Calu3 (cell line): ENCODE results near the gene CYP1A2. TPM values are rescaled to one million over a fixed set of nuclear protein-coding genes. Genes with fewer than 3 reads are reported as not detected.

ENCODE experiments used
- BruUV-seq: library from RNA; stranded (reverse); fragments of 400-500 nt; replicated peaks from 2 replicates; lab custom pipeline; 2021; lab: Mats Ljungman, UMichigan
- CTCF ChIA-PET: fragments of 300-600 bp; sonication (Branson Sonifier 250); formaldehyde crosslinking; loops from one replicate; lab custom pipeline; 2022; ENCODE audit warnings: antibody characterized with exemption; lab: Charles Lee
- DNase-seq: peaks from one replicate; pipeline ENCODE4 v3.0.0; 2022
- H3K27ac Mint-ChIP-seq: one replicate; pipeline ENCODE4 v1.8.0; 2022; ENCODE audit warnings: mixed read lengths; ENCODE audit not compliant: unreplicated experiment
- H3K27me3 Mint-ChIP-seq: one replicate; pipeline ENCODE4 v1.8.0; 2022; ENCODE audit warnings: mixed read lengths; ENCODE audit not compliant: unreplicated experiment
- H3K36me3 Mint-ChIP-seq: one replicate; pipeline ENCODE4 v1.8.0; 2022; ENCODE audit warnings: mild to moderate bottlenecking, moderate library complexity, mixed read lengths; ENCODE audit not compliant: insufficient read depth, unreplicated experiment
- H3K4me1 Mint-ChIP-seq: one replicate; pipeline ENCODE4 v1.8.0; 2022; ENCODE audit warnings: mild to moderate bottlenecking, low read depth, mixed read lengths; ENCODE audit not compliant: unreplicated experiment
- H3K4me3 Mint-ChIP-seq: one replicate; pipeline ENCODE4 v1.8.0; 2022; ENCODE audit warnings: mild to moderate bottlenecking, low read depth, moderate library complexity, mixed read lengths; ENCODE audit not compliant: unreplicated experiment
- H3K9me3 Mint-ChIP-seq: one replicate; pipeline ENCODE4 v1.8.0; 2022; ENCODE audit warnings: low read depth, mixed read lengths; ENCODE audit not compliant: unreplicated experiment
- CTCF ChIP-seq: fragments of 200-600 bp; IDR thresholded peaks from one replicate; pipeline ENCODE4 v1.8.0; 2022; ENCODE audit warnings: antibody characterized with exemption; ENCODE audit not compliant: unreplicated experiment
- intact Hi-C: fragments of 100-400 bp; cut with micrococcal nuclease; formaldehyde crosslinking; loops from one replicate; pipeline ENCODE4 v1.10.0; 2022; ENCODE audit not compliant: unreplicated experiment
- total RNA-seq: library from RNA; stranded (reverse); gene quantifications from 2 replicates; pipeline ENCODE4 v1.2.3, GENCODE V29; 2022

The CYP1A2 gene
- total RNA-seq, 1 experiment from 2014 or later = not detected

DNA sequence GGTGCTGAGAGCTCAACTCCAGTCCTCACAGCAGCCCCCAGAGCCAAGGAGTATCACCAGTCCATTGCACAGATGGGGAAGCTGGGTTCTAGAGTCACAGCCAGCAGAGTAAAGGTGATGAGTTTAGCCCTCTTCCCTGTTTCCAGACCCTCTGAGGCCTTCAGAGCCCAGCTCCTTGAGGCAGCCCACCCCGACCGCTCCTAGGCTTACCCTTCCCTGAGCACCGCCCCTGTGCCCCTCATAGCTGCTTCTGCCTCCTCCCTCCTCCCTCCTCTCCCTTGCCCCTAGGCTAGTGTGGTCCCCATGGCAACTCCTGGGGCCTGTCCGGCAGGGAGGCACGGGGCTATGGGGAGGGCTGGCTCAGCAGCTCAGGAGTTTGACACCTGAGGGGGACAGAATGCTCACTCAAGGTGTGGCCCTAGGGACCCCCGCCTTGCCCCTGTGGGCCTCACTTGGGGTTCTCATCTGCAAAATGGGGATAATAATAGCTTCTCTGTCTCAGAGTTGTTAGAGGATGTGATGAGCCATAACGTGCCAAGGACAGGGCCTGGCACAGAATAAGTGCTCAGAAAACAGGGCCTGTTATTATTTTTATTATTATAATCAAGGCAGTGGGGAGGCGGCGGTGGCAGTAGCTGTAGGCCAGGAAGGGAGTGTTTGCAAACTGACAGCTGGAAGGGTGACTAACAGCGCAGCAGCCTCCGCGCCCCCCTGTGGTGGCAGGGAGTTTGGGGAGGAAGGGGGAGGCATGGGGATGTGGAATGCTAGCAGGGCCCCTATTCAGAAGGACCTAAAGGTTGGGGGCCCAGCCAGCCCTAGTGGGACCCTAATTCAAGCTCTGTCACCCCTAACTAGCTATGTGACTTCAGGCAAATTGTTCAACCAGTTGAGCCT is 44.7 kb downstream of the CYP1A2 start:
- intact Hi-C loops = no loop called here
- Mint-ChIP-seq H3K27ac (no peak overlapping the region), H3K4me3 (no peak overlapping the region), H3K36me3 (peaks cover 10% of the 10 kb centered on the region), H3K27me3 (no peaks in the 10 kb centered on the region), H3K4me1 (peaks cover 25% of the 10 kb centered on the region), H3K9me3 (no peaks in the 10 kb centered on the region)
- DNase-seq = no peak
- CTCF ChIA-PET = interaction anchor here (1.4 kb wide), 1 partner anchor 22 kb away, joined by 7 read pairs; no protein-coding TSS in a partner anchor
- no peak for TF ChIP-seq CTCF
- BruUV-seq = no TSS peak

GRCh38 chr15:74794248-74794969 is 45.8 kb downstream of the CYP1A2 start:
- intact Hi-C loops = no loop called here
- H3K4me1 Mint-ChIP-seq = peaks cover 15% of the 10 kb centered on the region
- no peak overlapping the region for H3K27ac Mint-ChIP-seq
- BruUV-seq = no TSS peak
- no peak for TF ChIP-seq CTCF
- H3K4me3 Mint-ChIP-seq = no peak overlapping the region
- no peak for DNase-seq
- CTCF ChIA-PET = interaction anchor here (0.6 kb wide), 1 partner anchor 258 kb away, joined by 3 read pairs; no protein-coding TSS in a partner anchor
- H3K9me3 Mint-ChIP-seq = no peaks in the 10 kb centered on the region
- no peaks in the 10 kb centered on the region for H3K27me3 Mint-ChIP-seq
- H3K36me3 Mint-ChIP-seq = peaks cover 10% of the 10 kb centered on the region

- no peak for TF ChIP-seq CTCF
- Mint-ChIP-seq H3K27ac (no peak overlapping the region), H3K4me3 (no peak overlapping the region), H3K36me3 (peaks cover 10% of the 10 kb centered on the region), H3K4me1 (peaks cover 9% of the 10 kb centered on the region), H3K9me3 (no peaks in the 10 kb centered on the region), H3K27me3 (no peaks in the 10 kb centered on the region)
- CTCF ChIA-PET = no interaction called here
- BruUV-seq = no TSS peak
- intact Hi-C loops = no loop called here
- no peak for DNase-seq
Observed at GRCh38 chr15:74794970-74795349, 46.3 kb downstream of the CYP1A2 start.

GRCh38 chr15:74795966-74796625 is 47.5 kb downstream of the CYP1A2 start:
- no peaks in the 10 kb centered on the region for H3K27me3 Mint-ChIP-seq
- H3K27ac Mint-ChIP-seq = no peak overlapping the region
- BruUV-seq = no TSS peak
- DNase-seq = no peak
- H3K4me1 Mint-ChIP-seq = peaks cover under 1% of the 10 kb centered on the region
- intact Hi-C loops = no loop called here
- H3K9me3 Mint-ChIP-seq = no peaks in the 10 kb centered on the region
- no peak overlapping the region for H3K4me3 Mint-ChIP-seq
- CTCF ChIA-PET = interaction anchor here (2.2 kb wide), 1 partner anchor 8 kb away, joined by 7 read pairs; no protein-coding TSS in a partner anchor
- no peak for TF ChIP-seq CTCF
- H3K36me3 Mint-ChIP-seq = peaks cover 12% of the 10 kb centered on the region
